Nephron progenitor cell (in vitro differentiated cells): ENCODE results near the gene SLC46A1.
A peak's percentile ranks its signal among the peaks of the same experiment; 100 is the strongest.
"Not testable (repeated sequence)": the region's sequence is repeated elsewhere in the genome, so short reads cannot be mapped to it uniquely, and the experiment has no call there.

Source experiments
- DNase-seq: peaks from one replicate; pipeline ENCODE4 v3.0.0; 2021
- H3K27ac Mint-ChIP-seq: 2 replicates; pipeline ENCODE4 v1.8.0; 2021; ENCODE audit warnings: mild to moderate bottlenecking, moderate library complexity, mixed read lengths
- H3K27me3 Mint-ChIP-seq: 2 replicates; pipeline ENCODE4 v1.8.0; 2021; ENCODE audit warnings: mild to moderate bottlenecking, low read depth, mixed read lengths; ENCODE audit not compliant: poor library complexity
- H3K36me3 Mint-ChIP-seq: 2 replicates; pipeline ENCODE4 v1.8.0; 2021; ENCODE audit warnings: low read depth, mixed read lengths
- H3K4me1 Mint-ChIP-seq: 2 replicates; pipeline ENCODE4 v1.8.0; 2021; ENCODE audit warnings: mixed read lengths
- H3K4me3 Mint-ChIP-seq: 2 replicates; pipeline ENCODE4 v1.8.0; 2021; ENCODE audit warnings: mild to moderate bottlenecking, moderate library complexity, mixed read lengths
- H3K9me3 Mint-ChIP-seq: 2 replicates; pipeline ENCODE4 v1.8.0; 2021; ENCODE audit warnings: mild to moderate bottlenecking, moderate library complexity, mixed read lengths
- TF ChIP-seq, protein P1 (sequence below): fragments of 200-600 bp; sonication (generic); IDR thresholded peaks from 2 replicates; pipeline ENCODE4 v1.5.0; 2021; ENCODE audit warnings: antibody characterized with exemption

SLC46A1 gene

DNA sequence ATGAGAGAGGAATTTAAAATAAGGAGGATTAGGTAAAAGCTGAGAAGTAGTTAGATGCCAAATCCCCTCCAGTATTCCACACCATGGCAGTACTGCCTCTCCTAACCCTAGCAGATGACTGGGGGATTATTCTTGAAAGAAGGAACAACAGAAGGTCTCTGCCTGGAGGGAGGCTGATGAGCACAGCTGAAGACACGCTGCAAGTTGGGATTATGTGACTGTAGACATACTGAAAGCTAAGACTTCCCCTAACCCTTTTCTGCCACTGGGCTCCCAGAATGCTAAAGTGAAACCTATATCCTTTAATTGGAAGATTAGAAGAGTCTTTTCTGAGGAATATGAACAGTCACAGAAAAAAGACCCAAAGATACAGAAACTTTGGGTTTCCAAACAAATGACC lies 27.7 kb upstream of the SLC46A1 start:
- Mint-ChIP-seq H3K27me3 (peaks cover 60% of the 10 kb centered on the region), H3K36me3 (no peaks in the 10 kb centered on the region), H3K4me1 (no peaks in the 10 kb centered on the region), H3K27ac (no peak overlapping the region), H3K9me3 (no peaks in the 10 kb centered on the region), H3K4me3 (no peak overlapping the region)
- no peak for DNase-seq
- TF ChIP-seq, protein P1, sequence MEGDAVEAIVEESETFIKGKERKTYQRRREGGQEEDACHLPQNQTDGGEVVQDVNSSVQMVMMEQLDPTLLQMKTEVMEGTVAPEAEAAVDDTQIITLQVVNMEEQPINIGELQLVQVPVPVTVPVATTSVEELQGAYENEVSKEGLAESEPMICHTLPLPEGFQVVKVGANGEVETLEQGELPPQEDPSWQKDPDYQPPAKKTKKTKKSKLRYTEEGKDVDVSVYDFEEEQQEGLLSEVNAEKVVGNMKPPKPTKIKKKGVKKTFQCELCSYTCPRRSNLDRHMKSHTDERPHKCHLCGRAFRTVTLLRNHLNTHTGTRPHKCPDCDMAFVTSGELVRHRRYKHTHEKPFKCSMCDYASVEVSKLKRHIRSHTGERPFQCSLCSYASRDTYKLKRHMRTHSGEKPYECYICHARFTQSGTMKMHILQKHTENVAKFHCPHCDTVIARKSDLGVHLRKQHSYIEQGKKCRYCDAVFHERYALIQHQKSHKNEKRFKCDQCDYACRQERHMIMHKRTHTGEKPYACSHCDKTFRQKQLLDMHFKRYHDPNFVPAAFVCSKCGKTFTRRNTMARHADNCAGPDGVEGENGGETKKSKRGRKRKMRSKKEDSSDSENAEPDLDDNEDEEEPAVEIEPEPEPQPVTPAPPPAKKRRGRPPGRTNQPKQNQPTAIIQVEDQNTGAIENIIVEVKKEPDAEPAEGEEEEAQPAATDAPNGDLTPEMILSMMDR = no peak

- H3K4me3 Mint-ChIP-seq, H3K9me3 Mint-ChIP-seq, DNase-seq, H3K27ac Mint-ChIP-seq, H3K4me1 Mint-ChIP-seq, H3K36me3 Mint-ChIP-seq: not testable (repeated sequence)
- H3K27me3 Mint-ChIP-seq = peaks cover 30% of the 10 kb centered on the region
Measured at GRCh38 chr17:28427982-28428381, 22.0 kb upstream of the SLC46A1 start.

DNA sequence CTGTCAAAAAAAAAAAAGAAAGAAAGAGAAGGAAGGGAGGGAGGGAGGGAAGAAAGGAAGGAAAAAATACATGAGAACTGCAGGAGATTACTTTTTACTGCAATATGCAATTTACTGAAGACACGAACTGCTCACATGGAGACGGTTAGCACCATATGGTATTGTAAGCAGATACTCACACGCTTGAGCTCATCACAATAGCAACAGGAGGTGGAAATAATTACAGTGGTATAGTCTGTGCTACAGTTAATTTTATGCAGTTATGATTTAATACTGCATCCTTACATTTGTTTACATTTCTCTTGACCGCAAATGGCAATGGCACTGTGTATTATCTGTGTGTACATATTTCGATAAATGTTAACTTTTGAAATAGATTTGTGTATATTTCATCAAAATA lies 21.4 kb upstream of the SLC46A1 start:
- DNase-seq = no peak
- no peak overlapping the region for H3K27ac Mint-ChIP-seq
- no peaks in the 10 kb centered on the region for H3K9me3 Mint-ChIP-seq
- TF ChIP-seq, protein P1 = no peak
- peaks cover 30% of the 10 kb centered on the region for H3K27me3 Mint-ChIP-seq
- no peaks in the 10 kb centered on the region for H3K4me1 Mint-ChIP-seq
- no peak overlapping the region for H3K4me3 Mint-ChIP-seq
- no peaks in the 10 kb centered on the region for H3K36me3 Mint-ChIP-seq

DNA sequence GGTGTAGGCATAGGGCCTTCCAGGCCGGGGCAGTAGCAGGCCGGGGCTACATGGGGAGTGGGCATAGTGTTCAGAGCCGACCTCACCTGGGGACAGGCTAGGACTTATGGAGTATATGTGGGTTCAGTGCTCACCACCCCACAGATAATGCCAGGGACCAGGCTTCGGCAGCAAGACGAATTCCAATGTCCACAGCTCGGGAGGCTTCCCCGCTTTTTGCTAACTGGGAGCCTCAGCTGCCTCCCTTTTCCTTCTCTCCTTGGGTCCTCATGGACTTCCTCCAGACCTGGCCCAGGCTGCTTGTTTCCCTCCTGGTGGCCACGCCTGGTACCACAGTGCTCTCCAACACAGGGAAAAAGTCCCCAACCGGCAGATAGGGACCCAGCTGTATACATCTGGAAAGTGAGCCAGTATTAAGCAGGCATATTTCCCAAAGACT lies 20.1 kb upstream of the SLC46A1 start:
- peak; percentile 39 for DNase-seq
- no peak overlapping the region for H3K4me3 Mint-ChIP-seq
- peaks cover 19% of the 10 kb centered on the region for H3K27me3 Mint-ChIP-seq
- no peaks in the 10 kb centered on the region for H3K9me3 Mint-ChIP-seq
- no peak overlapping the region for H3K27ac Mint-ChIP-seq
- no peaks in the 10 kb centered on the region for H3K36me3 Mint-ChIP-seq
- TF ChIP-seq, protein P1 = peak; percentile 51
- no peaks in the 10 kb centered on the region for H3K4me1 Mint-ChIP-seq

DNA sequence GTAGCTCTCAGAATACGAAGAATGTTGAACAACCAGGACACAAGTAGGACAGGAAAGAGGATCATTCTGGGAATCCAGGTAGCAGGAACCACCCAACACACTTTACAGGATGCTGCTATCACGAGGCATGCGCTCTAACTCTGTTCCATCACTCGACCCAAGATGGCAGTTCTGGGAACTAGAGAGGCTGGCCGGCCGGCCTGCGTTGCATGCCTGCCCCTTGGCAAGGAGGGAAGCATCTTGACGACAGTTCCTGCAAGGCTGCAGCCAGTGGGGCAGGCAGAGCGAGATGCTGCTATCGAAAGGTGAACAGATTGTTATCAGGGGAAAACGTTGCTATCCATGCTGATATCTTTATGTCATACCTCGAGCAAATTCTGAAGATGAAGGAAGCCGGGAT lies 19.2 kb upstream of the SLC46A1 start:
- Mint-ChIP-seq H3K27me3 (peaks cover 13% of the 10 kb centered on the region), H3K9me3 (no peaks in the 10 kb centered on the region), H3K4me3 (no peak overlapping the region), H3K27ac (no peak overlapping the region), H3K4me1 (no peaks in the 10 kb centered on the region), H3K36me3 (no peaks in the 10 kb centered on the region)
- no peak for DNase-seq
- TF ChIP-seq, protein P1 = no peak

GRCh38 chr17:28421787-28422305 lies 15.8 kb upstream of the SLC46A1 start:
- Mint-ChIP-seq H3K36me3 (no peaks in the 10 kb centered on the region), H3K27me3 (peaks cover 3% of the 10 kb centered on the region), H3K4me1 (no peaks in the 10 kb centered on the region), H3K27ac (no peak overlapping the region), H3K4me3 (no peak overlapping the region), H3K9me3 (no peaks in the 10 kb centered on the region)
- TF ChIP-seq, protein P1 = no peak
- no peak for DNase-seq
